NCI-H1048 (cell line): Measurements from ENCODE around the gene TBPL1.
A peak's percentile ranks its signal among the peaks of the same experiment; 100 is the strongest.
"Not testable (repeated sequence)": the region's sequence is repeated elsewhere in the genome, so short reads cannot be mapped to it uniquely, and the experiment has no call there.

Source experiments
- DNase-seq: peaks from one replicate; lab custom pipeline; 2025; lab: John Stamatoyannopoulos, UW

TBPL1 gene

GRCh38 chr6:133973109-133973971 lies 20.3 kb downstream of the TBPL1 start:
- no peak for DNase-seq

- no peak for DNase-seq
Measured at GRCh38 chr6:133977983-133978895, 25.2 kb downstream of the TBPL1 start.

- peak; percentile 54 for DNase-seq
Measured at GRCh38 chr6:133978896-133979240, 25.8 kb downstream of the TBPL1 start.

GRCh38 chr6:133979269-133979963 lies 26.4 kb downstream of the TBPL1 start:
- not testable (repeated sequence) for DNase-seq

- DNase-seq, result peak; percentile 71
Measured at GRCh38 chr6:133980168-133980567, 27.1 kb downstream of the TBPL1 start.

GRCh38 chr6:133983099-133983939 lies 30.3 kb downstream of the TBPL1 start:
- DNase-seq, result no peak

GRCh38 chr6:133985970-133986369 lies 32.9 kb downstream of the TBPL1 start:
- no peak for DNase-seq

- no peak for DNase-seq
Measured at GRCh38 chr6:133986942-133987341, 33.9 kb downstream of the TBPL1 start.

- DNase-seq, result no peak
Measured at GRCh38 chr6:133989525-133989924, 36.5 kb downstream of the TBPL1 start.

- DNase-seq, result no peak
Measured at GRCh38 chr6:133990321-133990720, 37.3 kb downstream of the TBPL1 start.

GRCh38 chr6:133991096-133991593 lies 38.1 kb downstream of the TBPL1 start:
- no peak for DNase-seq

GRCh38 chr6:133992992-133993680 lies 40.1 kb downstream of the TBPL1 start:
- no peak for DNase-seq

GRCh38 chr6:133995296-133995695 lies 42.3 kb downstream of the TBPL1 start:
- no peak for DNase-seq

GRCh38 chr6:133995758-133996157 lies 42.7 kb downstream of the TBPL1 start:
- no peak for DNase-seq

GRCh38 chr6:133997267-133997666 lies 44.2 kb downstream of the TBPL1 start:
- no peak for DNase-seq

- no peak for DNase-seq
Measured at GRCh38 chr6:133999305-133999704, 46.3 kb downstream of the TBPL1 start.

GRCh38 chr6:134000443-134000842 lies 47.4 kb downstream of the TBPL1 start:
- no peak for DNase-seq

GRCh38 chr6:134002821-134003220 lies 49.8 kb downstream of the TBPL1 start:
- DNase-seq, result no peak

GRCh38 chr6:134003542-134003951 lies 50.5 kb downstream of the TBPL1 start:
- no peak for DNase-seq

GRCh38 chr6:134004714-134005113 lies 51.7 kb downstream of the TBPL1 start:
- DNase-seq, result no peak

GRCh38 chr6:134005800-134006199 lies 52.8 kb downstream of the TBPL1 start:
- no peak for DNase-seq
